Astrocyte (in vitro differentiated cells and primary cell): ENCODE data around the gene PALLD. TPM values are rescaled to one million over a fixed set of nuclear protein-coding genes. Genes with fewer than 3 reads are reported as not detected.
A peak's percentile ranks its signal among the peaks of the same experiment; 100 is the strongest.

Experiments
- DNase-seq: peaks from one replicate; pipeline ENCODE4 v3.0.0-alpha.2; 2010; ENCODE audit warnings: low read depth
- FAIRE-seq: peaks from 2 replicates; lab custom pipeline; 2011; peaks lifted over from hg19 to GRCh38; lab: Jason Lieb, UNC
- H2AFZ ChIP-seq: 2 replicates; pipeline ENCODE4 v1.6.0; 2012; ENCODE audit warnings: low read depth, low read length, inconsistent platforms
- H3K27ac ChIP-seq: 2 replicates; pipeline ENCODE4 v1.5.1; 2011; ENCODE audit warnings: low read depth, low read length, inconsistent platforms
- H3K27me3 ChIP-seq: 2 replicates; pipeline ENCODE4 v1.6.0; 2011; ENCODE audit warnings: low read length, inconsistent platforms; ENCODE audit not compliant: insufficient read depth
- H3K36me3 ChIP-seq: 2 replicates; pipeline ENCODE4 v1.5.1; 2011; ENCODE audit warnings: low read length, inconsistent platforms; ENCODE audit not compliant: insufficient read depth
- H3K4me1 ChIP-seq: 2 replicates; pipeline ENCODE4 v1.5.1; 2011; ENCODE audit warnings: low read length, inconsistent platforms; ENCODE audit not compliant: insufficient read depth
- H3K4me2 ChIP-seq: 2 replicates; pipeline ENCODE4 v1.6.0; 2012; ENCODE audit warnings: low read length, inconsistent platforms
- H3K4me3 ChIP-seq: 2 replicates; pipeline ENCODE4 v1.5.1; 2011; ENCODE audit warnings: low read depth, mild to moderate bottlenecking, low read length, inconsistent platforms; ENCODE audit not compliant: insufficient read depth
- H3K79me2 ChIP-seq: 2 replicates; pipeline ENCODE4 v1.6.0; 2012; ENCODE audit warnings: mild to moderate bottlenecking, low read length, inconsistent platforms; ENCODE audit not compliant: insufficient read depth
- H3K9ac ChIP-seq: 2 replicates; pipeline ENCODE4 v1.6.0; 2012; ENCODE audit warnings: mild to moderate bottlenecking, low read length, inconsistent platforms
- H3K9me3 ChIP-seq: 2 replicates; pipeline ENCODE4 v1.5.1; 2012; ENCODE audit warnings: low read depth, mild to moderate bottlenecking, low read length, inconsistent platforms; ENCODE audit not compliant: insufficient read depth
- H4K20me1 ChIP-seq: 2 replicates; pipeline ENCODE4 v1.6.0; 2012; ENCODE audit warnings: low read length, inconsistent platforms; ENCODE audit not compliant: insufficient read depth
- H3K27ac Mint-ChIP-seq: one replicate; pipeline ENCODE4 v1.8.0; 2021; ENCODE audit warnings: mild to moderate bottlenecking, mixed read lengths; ENCODE audit not compliant: unreplicated experiment
- H3K27me3 Mint-ChIP-seq: one replicate; pipeline ENCODE4 v1.8.0; 2021; ENCODE audit warnings: low read depth, mixed read lengths; ENCODE audit not compliant: unreplicated experiment
- H3K36me3 Mint-ChIP-seq: one replicate; pipeline ENCODE4 v1.8.0; 2021; ENCODE audit warnings: low read depth, mixed read lengths; ENCODE audit not compliant: unreplicated experiment
- H3K4me1 Mint-ChIP-seq: one replicate; pipeline ENCODE4 v1.8.0; 2021; ENCODE audit warnings: low read depth, mixed read lengths; ENCODE audit not compliant: unreplicated experiment
- H3K4me3 Mint-ChIP-seq: one replicate; pipeline ENCODE4 v1.8.0; 2021; ENCODE audit warnings: mild to moderate bottlenecking, moderate library complexity, mixed read lengths; ENCODE audit not compliant: unreplicated experiment
- H3K9me3 Mint-ChIP-seq: one replicate; pipeline ENCODE4 v1.8.0; 2021; ENCODE audit warnings: mild to moderate bottlenecking, mixed read lengths; ENCODE audit not compliant: unreplicated experiment
- EZH2 ChIP-seq: IDR thresholded peaks from 2 replicates; pipeline ENCODE4 v1.6.1; 2012; ENCODE audit warnings: mild to moderate bottlenecking, low read length, inconsistent platforms; ENCODE audit not compliant: insufficient read depth
- total RNA-seq: library from RNA; stranded (reverse); gene quantifications from 2 replicates; pipeline ENCODE4 v1.2.1, GENCODE V29; 2021
- TF ChIP-seq, protein P1 (sequence below): IDR thresholded peaks from 2 replicates; pipeline ENCODE4 v1.5.1; 2011; ENCODE audit warnings: low read depth, mild to moderate bottlenecking, inconsistent platforms, low read length, moderate library complexity; ENCODE audit not compliant: insufficient read depth

The PALLD gene
- total RNA-seq, 1 donor from 2014 or later, result 498 TPM

GRCh38 chr4:168817370-168817769, 320.5 kb downstream of the PALLD start:
- H3K9ac ChIP-seq, result peak overlapping the region; percentile 61
- Mint-ChIP-seq H3K4me3 (peak overlapping the region; percentile 58), H3K9me3 (no peaks in the 10 kb centered on the region), H3K27ac (peak overlapping the region; percentile 98), H3K36me3 (peaks cover 8% of the 10 kb centered on the region), H3K27me3 (no peaks in the 10 kb centered on the region), H3K4me1 (peaks cover 69% of the 10 kb centered on the region)
- FAIRE-seq (no peak), DNase-seq (no peak)
- TF ChIP-seq EZH2, result no peak
- TF ChIP-seq, protein P1, sequence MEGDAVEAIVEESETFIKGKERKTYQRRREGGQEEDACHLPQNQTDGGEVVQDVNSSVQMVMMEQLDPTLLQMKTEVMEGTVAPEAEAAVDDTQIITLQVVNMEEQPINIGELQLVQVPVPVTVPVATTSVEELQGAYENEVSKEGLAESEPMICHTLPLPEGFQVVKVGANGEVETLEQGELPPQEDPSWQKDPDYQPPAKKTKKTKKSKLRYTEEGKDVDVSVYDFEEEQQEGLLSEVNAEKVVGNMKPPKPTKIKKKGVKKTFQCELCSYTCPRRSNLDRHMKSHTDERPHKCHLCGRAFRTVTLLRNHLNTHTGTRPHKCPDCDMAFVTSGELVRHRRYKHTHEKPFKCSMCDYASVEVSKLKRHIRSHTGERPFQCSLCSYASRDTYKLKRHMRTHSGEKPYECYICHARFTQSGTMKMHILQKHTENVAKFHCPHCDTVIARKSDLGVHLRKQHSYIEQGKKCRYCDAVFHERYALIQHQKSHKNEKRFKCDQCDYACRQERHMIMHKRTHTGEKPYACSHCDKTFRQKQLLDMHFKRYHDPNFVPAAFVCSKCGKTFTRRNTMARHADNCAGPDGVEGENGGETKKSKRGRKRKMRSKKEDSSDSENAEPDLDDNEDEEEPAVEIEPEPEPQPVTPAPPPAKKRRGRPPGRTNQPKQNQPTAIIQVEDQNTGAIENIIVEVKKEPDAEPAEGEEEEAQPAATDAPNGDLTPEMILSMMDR, result no peak
- H3K27me3 ChIP-seq, result no peaks in the 10 kb centered on the region
- peaks cover 30% of the 10 kb centered on the region for H3K79me2 ChIP-seq
- H4K20me1 ChIP-seq, result no peaks in the 10 kb centered on the region
- H3K4me2 ChIP-seq, result peak overlapping the region; percentile 78
- H3K9me3 ChIP-seq, result no peaks in the 10 kb centered on the region
- peak overlapping the region; percentile 67 for H3K27ac ChIP-seq
- peak overlapping the region; percentile 18 for H3K4me3 ChIP-seq
- peaks cover 37% of the 10 kb centered on the region for H3K4me1 ChIP-seq
- no peak overlapping the region for H2AFZ ChIP-seq
- H3K36me3 ChIP-seq, result no peaks in the 10 kb centered on the region

DNA sequence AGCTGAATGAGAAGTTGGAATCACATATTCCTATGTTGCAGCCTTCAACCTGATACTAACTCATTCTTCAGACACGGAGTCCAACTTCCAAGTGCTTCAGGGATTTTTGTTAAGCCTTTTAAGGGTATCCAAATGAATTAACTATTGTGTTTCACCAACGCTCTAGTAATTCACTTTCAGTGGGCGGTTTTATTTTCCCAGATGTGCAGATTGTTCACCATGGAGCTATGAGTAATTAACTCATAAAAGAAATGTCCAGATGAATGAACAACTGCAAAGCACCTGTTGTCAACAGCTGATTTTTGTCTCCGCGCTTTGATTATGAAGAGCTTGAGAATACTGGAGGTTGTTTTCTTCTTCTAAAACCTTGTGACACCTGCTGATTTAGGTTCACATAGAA, 325.6 kb downstream of the PALLD start:
- no peaks in the 10 kb centered on the region for H3K9me3 Mint-ChIP-seq
- no peaks in the 10 kb centered on the region for H4K20me1 ChIP-seq
- no peak overlapping the region for H3K4me2 ChIP-seq
- TF ChIP-seq EZH2, result no peak
- TF ChIP-seq, protein P1, result no peak
- no peaks in the 10 kb centered on the region for H3K27me3 ChIP-seq
- peaks cover 2% of the 10 kb centered on the region for H3K36me3 ChIP-seq
- H3K36me3 Mint-ChIP-seq, result peaks cover 17% of the 10 kb centered on the region
- H3K9me3 ChIP-seq, result no peaks in the 10 kb centered on the region
- FAIRE-seq (no peak), DNase-seq (no peak)
- no peak overlapping the region for H2AFZ ChIP-seq
- H3K27ac ChIP-seq, result no peak overlapping the region
- no peak overlapping the region for H3K4me3 ChIP-seq
- H3K9ac ChIP-seq, result no peak overlapping the region
- peaks cover 35% of the 10 kb centered on the region for H3K4me1 Mint-ChIP-seq
- no peak overlapping the region for H3K4me3 Mint-ChIP-seq
- peak overlapping the region; percentile 75 for H3K27ac Mint-ChIP-seq
- peaks cover 10% of the 10 kb centered on the region for H3K4me1 ChIP-seq
- H3K79me2 ChIP-seq, result peaks cover 18% of the 10 kb centered on the region
- H3K27me3 Mint-ChIP-seq, result no peaks in the 10 kb centered on the region

- Histone ChIP-seq H2AFZ (no peak overlapping the region), H3K4me1 (peaks cover 8% of the 10 kb centered on the region), H3K79me2 (peaks cover 7% of the 10 kb centered on the region), H3K27ac (no peak overlapping the region), H3K4me3 (no peak overlapping the region), H3K9ac (no peak overlapping the region), H3K9me3 (no peaks in the 10 kb centered on the region), H3K27me3 (no peaks in the 10 kb centered on the region), H4K20me1 (no peaks in the 10 kb centered on the region), H3K36me3 (peaks cover 2% of the 10 kb centered on the region), H3K4me2 (no peak overlapping the region)
- H3K27ac Mint-ChIP-seq, result no peak overlapping the region
- no peaks in the 10 kb centered on the region for H3K27me3 Mint-ChIP-seq
- no peak overlapping the region for H3K4me3 Mint-ChIP-seq
- DNase-seq, result no peak
- H3K9me3 Mint-ChIP-seq, result no peaks in the 10 kb centered on the region
- peak; percentile 49 for FAIRE-seq
- no peak for TF ChIP-seq EZH2
- TF ChIP-seq, protein P1, result no peak
- H3K36me3 Mint-ChIP-seq, result peaks cover 20% of the 10 kb centered on the region
- peaks cover 11% of the 10 kb centered on the region for H3K4me1 Mint-ChIP-seq
These were observed 329.1 kb downstream of the PALLD start for GRCh38 chr4:168825975-168826374.
